Stimulated activated naive CD8-positive, alpha-beta T cell treated with anti-CD3 and anti-CD28 coated beads, Interleukin-15, Interleukin-2, amounts not matched to agents 100 U/mL and 50 U/mL, for 24 hours (primary cell): ENCODE data around the gene IREB2.

Source experiments
- ATAC-seq: fragments of 150-1000 bp; cut with Tn5 transposase; one replicate; pipeline ENCODE4 v1.10.0; 2021
- DNase-seq: peaks from one replicate; pipeline ENCODE4 v3.0.0; 2021

Gene IREB2

GRCh38 chr15:78550815-78551214 is 112.8 kb downstream of the IREB2 start:
- no peak for DNase-seq
- ATAC-seq: no peak
